Thyroid gland (tissue), 4 donors: ENCODE results near the gene RPTN.

Experiments
- POLR2A ChIP-seq, 2 donors: fragments of 450-650 bp; IDR thresholded peaks; one replicate each; pipeline ENCODE4 v1.6.1; 2017; ENCODE audit warnings: antibody characterized with exemption in 2 of 2, mild to moderate bottlenecking in 2 of 2, moderate library complexity in 1 of 2
- TF ChIP-seq, protein P1 (sequence below), 6 experiments: fragments of 200-600 bp in 3 of 6; fragments of 450-650 bp in 3 of 6; sonication (generic) in 3 of 6; IDR thresholded peaks; one replicate each; pipeline ENCODE4 v1.5.1; 2016 to 2019; ENCODE audit warnings: antibody characterized with exemption in 6 of 6, mild to moderate bottlenecking in 2 of 6, inconsistent platforms in 1 of 6, moderate library complexity in 1 of 6

GRCh38 chr1:152107031-152107983 lies 51.7 kb downstream of the RPTN start:
- TF ChIP-seq, protein P1, sequence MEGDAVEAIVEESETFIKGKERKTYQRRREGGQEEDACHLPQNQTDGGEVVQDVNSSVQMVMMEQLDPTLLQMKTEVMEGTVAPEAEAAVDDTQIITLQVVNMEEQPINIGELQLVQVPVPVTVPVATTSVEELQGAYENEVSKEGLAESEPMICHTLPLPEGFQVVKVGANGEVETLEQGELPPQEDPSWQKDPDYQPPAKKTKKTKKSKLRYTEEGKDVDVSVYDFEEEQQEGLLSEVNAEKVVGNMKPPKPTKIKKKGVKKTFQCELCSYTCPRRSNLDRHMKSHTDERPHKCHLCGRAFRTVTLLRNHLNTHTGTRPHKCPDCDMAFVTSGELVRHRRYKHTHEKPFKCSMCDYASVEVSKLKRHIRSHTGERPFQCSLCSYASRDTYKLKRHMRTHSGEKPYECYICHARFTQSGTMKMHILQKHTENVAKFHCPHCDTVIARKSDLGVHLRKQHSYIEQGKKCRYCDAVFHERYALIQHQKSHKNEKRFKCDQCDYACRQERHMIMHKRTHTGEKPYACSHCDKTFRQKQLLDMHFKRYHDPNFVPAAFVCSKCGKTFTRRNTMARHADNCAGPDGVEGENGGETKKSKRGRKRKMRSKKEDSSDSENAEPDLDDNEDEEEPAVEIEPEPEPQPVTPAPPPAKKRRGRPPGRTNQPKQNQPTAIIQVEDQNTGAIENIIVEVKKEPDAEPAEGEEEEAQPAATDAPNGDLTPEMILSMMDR (IDR thresholded peaks at IDR 0.05): no peak
- TF ChIP-seq POLR2A (IDR thresholded peaks at IDR 0.05): no peak
